Activated CD4-positive, alpha-beta T cell treated with anti-CD3 and anti-CD28 coated beads, Interleukin-2, amount 10 ng/mL, durations not matched to agents 24 days and 14 days (primary cell): ENCODE data around the gene TACR2. TPM values are rescaled to one million over a fixed set of nuclear protein-coding genes. Genes with fewer than 3 reads are reported as not detected.

ENCODE experiments used
- DNase-seq: peaks from one replicate; pipeline ENCODE4 v3.0.0; 2022
- H3K27ac Mint-ChIP-seq: one replicate; pipeline ENCODE4 v1.8.0; 2022; ENCODE audit warnings: mild to moderate bottlenecking, mixed read lengths
- H3K27me3 Mint-ChIP-seq: one replicate; pipeline ENCODE4 v1.8.0; 2022; ENCODE audit warnings: mixed read lengths
- H3K36me3 Mint-ChIP-seq: one replicate; pipeline ENCODE4 v1.8.0; 2022; ENCODE audit warnings: low read depth, mild to moderate bottlenecking, mixed read lengths
- H3K4me1 Mint-ChIP-seq: one replicate; pipeline ENCODE4 v1.8.0; 2021; ENCODE audit warnings: mixed read lengths
- H3K4me3 Mint-ChIP-seq: one replicate; pipeline ENCODE4 v1.8.0; 2022; ENCODE audit warnings: mild to moderate bottlenecking, moderate library complexity, mixed read lengths
- H3K9me3 Mint-ChIP-seq: one replicate; pipeline ENCODE4 v1.8.0; 2021; ENCODE audit warnings: mixed read lengths
- intact Hi-C: fragments of 100-400 bp; cut with micrococcal nuclease; formaldehyde crosslinking; loops from one replicate; pipeline ENCODE4 v1.15.1; 2023
- total RNA-seq: library from RNA; stranded (reverse); gene quantifications from 2 replicates; pipeline ENCODE4 v1.2.3, GENCODE V29; 2022

Gene TACR2
- total RNA-seq, 1 donor from 2014 or later = not detected

DNA sequence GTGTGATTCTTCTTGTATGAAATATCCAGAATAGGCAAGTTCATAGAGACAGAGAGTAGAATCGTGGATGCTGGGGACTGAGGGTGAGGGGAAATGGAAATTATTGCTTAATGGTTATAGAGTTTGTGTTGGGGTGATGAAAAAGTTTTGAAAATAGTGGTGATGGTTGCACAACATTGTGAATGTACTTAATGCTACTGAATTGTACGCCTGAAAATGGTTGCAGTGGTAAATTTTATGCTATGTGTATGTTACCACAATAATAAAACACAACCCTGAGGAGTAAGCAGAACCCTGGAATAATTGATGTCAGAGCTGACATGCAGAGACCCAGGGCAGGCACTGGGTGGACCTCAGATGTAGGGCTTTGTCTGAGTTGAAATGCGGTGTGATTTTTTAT is 57.6 kb downstream of the TACR2 start:
- Mint-ChIP-seq H3K4me3 (peak overlapping the region; percentile 25), H3K27me3 (no peaks in the 10 kb centered on the region), H3K36me3 (peaks cover 33% of the 10 kb centered on the region), H3K27ac (peak overlapping the region; percentile 70), H3K9me3 (no peaks in the 10 kb centered on the region), H3K4me1 (peaks cover 46% of the 10 kb centered on the region)
- DNase-seq = no peak
- intact Hi-C loops = loop anchor here (2.0 kb wide), 1 partner anchor 40 kb away; no protein-coding TSS in a partner anchor

DNA sequence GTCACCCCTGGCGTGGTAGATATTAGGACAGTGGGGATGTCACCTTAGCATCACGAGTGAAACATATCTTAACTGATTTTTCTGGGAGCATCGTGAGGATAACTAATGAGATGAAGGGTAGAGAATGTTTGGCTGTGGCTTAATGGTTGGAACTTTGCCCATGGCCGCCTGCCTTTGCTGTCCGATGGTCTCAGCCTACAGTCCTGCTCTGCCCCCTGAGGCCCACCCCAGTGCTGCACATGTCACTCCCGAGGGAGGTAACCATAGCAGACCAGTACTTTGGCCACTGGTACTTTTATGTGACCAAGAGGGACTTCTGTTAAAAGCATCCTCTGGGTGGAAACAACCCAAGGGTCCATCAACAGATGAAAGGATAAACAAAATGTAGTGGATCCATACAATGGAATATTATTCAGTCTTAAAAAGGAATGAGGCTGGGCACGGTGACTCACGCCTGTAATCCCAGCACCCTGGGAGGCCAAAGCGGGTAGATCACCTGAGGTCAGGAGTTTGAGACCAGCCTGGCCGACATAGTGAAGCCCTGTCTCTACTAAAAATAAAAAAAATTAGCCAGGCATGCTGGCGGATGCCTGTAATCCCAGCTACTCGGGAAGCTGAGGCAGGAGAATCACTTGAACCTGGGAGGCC is 58.4 kb downstream of the TACR2 start:
- H3K36me3 Mint-ChIP-seq = peaks cover 37% of the 10 kb centered on the region
- intact Hi-C loops = loop anchor here (2.0 kb wide), 1 partner anchor 39 kb away; no protein-coding TSS in a partner anchor

DNA sequence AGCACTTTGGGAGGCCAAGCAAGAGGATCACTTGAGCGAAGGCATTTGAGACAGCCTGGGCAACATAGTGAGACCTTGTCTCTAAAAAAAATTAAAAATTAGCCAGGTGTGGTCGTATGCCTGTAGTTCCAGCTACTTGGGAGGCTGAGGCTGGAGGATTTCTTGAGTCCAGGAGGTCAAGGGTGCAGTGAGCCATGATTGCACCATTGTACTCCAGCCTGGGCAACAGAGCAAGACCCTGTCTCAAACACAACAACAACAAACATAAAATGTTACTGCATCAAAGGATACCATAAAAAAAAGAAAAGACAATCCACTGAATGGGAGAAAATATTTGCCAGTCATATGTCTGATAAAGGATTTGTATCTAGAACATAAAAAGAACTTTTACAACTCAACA is 60.5 kb downstream of the TACR2 start:
- no peak for DNase-seq
- peaks cover 37% of the 10 kb centered on the region for H3K4me1 Mint-ChIP-seq
- H3K27ac Mint-ChIP-seq = no peak overlapping the region
- intact Hi-C loops = no loop called here
- no peak overlapping the region for H3K4me3 Mint-ChIP-seq
- no peaks in the 10 kb centered on the region for H3K27me3 Mint-ChIP-seq
- H3K36me3 Mint-ChIP-seq = peaks cover 44% of the 10 kb centered on the region
- no peaks in the 10 kb centered on the region for H3K9me3 Mint-ChIP-seq

More for the DNA sequence above, 58.4 kb downstream of the TACR2 start:
- H3K4me1 Mint-ChIP-seq = peaks cover 44% of the 10 kb centered on the region
- H3K4me3 Mint-ChIP-seq = no peak overlapping the region
- no peaks in the 10 kb centered on the region for H3K9me3 Mint-ChIP-seq
- no peaks in the 10 kb centered on the region for H3K27me3 Mint-ChIP-seq
- DNase-seq = no peak
- H3K27ac Mint-ChIP-seq = no peak overlapping the region

DNA sequence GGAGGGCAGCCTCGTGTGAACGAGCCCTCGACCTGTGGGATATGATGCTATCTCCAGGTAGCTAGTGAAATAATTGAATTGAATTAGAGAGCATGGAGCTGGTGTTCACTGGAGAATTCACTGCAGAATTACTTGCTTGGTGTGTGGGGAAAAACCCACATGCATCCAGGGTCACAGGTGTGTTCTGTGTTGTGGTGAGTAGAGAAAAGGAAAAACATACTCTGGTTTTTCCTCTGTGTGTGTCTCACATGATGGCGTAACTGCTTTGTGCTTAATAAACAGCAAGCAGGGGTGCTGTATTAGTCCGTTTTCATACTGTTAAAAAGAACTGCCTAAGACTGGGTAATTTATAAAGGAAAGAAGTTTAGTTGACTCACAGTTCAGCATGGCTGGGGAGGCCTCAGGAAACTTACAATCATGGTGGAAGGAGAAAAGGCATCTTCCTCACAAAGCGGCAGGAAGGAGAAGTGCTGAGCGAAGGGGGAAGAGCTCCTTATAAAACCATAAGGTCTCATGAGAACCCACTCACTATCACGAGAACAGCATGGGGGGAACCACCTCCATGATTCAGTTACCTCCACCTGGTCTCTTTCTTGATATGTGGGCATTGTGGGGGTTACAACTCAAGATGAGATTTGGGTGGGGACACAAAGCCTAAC is 62.6 kb downstream of the TACR2 start:
- peaks cover 50% of the 10 kb centered on the region for H3K36me3 Mint-ChIP-seq
- DNase-seq = no peak
- H3K9me3 Mint-ChIP-seq = no peaks in the 10 kb centered on the region
- H3K4me3 Mint-ChIP-seq = no peak overlapping the region
- peaks cover 27% of the 10 kb centered on the region for H3K4me1 Mint-ChIP-seq
- H3K27ac Mint-ChIP-seq = peak overlapping the region; percentile 50
- no peaks in the 10 kb centered on the region for H3K27me3 Mint-ChIP-seq
- intact Hi-C loops = no loop called here

Other genes with a start within 250 kb of the TACR2 start
- gene SUPV3L1, start 236.7 kb downstream of the TACR2 start, total RNA-seq = 58.3 and 63.9 TPM in 2 replicates
- gene HKDC1, start 196.6 kb downstream of the TACR2 start, total RNA-seq = 0.07 and 0.09 TPM in 2 replicates
- 183 and 185 TPM in 2 replicates for gene HK1, start 138.4 kb downstream of the TACR2 start, total RNA-seq
- gene TSPAN15, start 34.5 kb upstream of the TACR2 start, total RNA-seq = 1.6 and 1.9 TPM in 2 replicates
- not detected in 2 replicates for gene NEUROG3, start 156.5 kb upstream of the TACR2 start, total RNA-seq
- 9.4 and 11.8 TPM in 2 replicates for gene FAM241B, start 213.3 kb upstream of the TACR2 start, total RNA-seq